ENCODE results near the gene AGBL2. TPM values are rescaled to one million over a fixed set of nuclear protein-coding genes. Genes with fewer than 3 reads are reported as not detected.
"Not testable (repeated sequence)": the region's sequence is repeated elsewhere in the genome, so short reads cannot be mapped to it uniquely, and the experiment has no call there.

Gene AGBL2
- polyA plus RNA-seq, 1 donor, result 10.6 TPM

DNA sequence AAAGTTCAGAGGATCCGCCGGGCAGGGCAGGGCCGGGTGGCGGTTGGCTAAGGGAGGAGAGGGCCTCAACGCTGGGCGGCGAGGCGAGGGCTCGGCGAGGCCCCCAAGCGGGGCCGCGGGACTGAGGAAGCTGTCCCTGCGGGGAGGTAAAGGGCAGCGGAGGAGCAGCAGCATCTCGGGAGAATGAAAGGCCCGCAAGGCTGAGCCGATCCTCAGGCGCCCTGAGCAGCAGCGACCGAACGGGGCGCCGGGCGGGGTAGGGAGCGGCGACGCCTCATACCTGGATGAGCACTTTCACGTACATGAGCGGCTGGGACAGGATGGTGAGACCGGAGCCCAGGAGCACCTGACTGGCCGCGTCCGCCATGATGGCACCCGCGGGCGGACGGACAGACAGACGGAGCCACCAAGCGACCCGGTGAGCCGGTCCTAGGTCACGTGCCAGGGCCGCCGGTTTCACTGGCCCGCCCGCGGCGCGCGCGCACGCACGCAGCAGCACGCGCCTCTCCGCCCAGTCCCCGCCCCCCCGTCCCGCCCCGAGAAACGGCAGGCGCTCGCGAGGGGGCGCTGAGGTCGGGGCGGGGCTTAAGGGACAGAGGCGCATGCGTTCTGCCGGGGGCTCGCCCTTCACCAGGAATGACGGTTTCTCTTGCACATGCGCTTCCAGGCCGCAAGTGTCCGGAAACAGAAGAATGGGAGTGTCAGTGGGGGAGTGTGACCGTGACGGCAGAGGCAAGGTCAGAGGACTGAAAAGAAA, 72.9 kb downstream of the AGBL2 start, which contains the start of gene MTCH2:
Gene MTCH2, minus strand, starts transcription at position 461 of the 757 bp plus-strand sequence. Its CDS starts 94 bp downstream, at position 367.
- Histone ChIP-seq H3K9me3 (ENCODE audit: control insufficient read depth, low read depth, low read length) (no peaks in the 10 kb centered on the region), H3K27ac (ENCODE audit: low read length) (peak within 1 kb of the TSS; percentile 98)
- WGBS (ENCODE audit: insufficient coverage, low lambda C conversion rate), result no CpG with 5 or more reads among the region's 78 CpGs

DNA sequence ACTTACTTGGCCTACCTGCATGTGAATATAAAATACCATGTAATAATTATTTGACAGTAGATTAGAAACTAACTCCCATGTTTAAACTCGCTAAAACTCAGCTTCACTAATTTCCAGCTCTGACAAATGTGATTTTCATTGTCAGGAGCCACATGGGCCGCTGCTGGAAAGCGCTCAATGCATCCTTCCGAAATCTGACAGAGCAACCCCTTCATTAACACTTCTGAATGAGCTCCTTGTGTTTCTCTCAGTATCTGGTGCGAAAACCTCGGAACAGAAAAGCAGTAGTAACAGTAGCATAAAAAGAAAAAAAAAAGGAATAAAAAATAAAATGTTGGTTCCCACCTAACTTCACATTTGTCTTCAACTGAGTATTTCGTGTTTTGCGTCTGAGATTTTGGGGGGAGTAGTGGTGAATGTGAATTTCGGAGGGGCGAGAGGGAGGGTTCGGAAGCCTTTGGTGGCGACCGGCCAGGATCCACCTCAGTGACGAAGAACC, 73.5 kb downstream of the AGBL2 start:
- Histone ChIP-seq H3K36me3 (ENCODE audit: control insufficient read depth, insufficient read depth, low read length) (peaks cover 7% of the 10 kb centered on the region), H3K27me3 (ENCODE audit: control insufficient read depth, insufficient read depth, low read length) (no peaks in the 10 kb centered on the region), H3K4me1 (ENCODE audit: control insufficient read depth, insufficient read depth, low read length) (peaks cover 6% of the 10 kb centered on the region), H3K27ac (ENCODE audit: low read length) (peak overlapping the region; percentile 98), H3K4me3 (ENCODE audit: low read length) (peak overlapping the region; percentile 91), H3K9me3 (ENCODE audit: control insufficient read depth, low read depth, low read length) (no peaks in the 10 kb centered on the region)
- DNase-seq, result no peak
- 0% methylated on average over 1 of the region's 14 CpGs for WGBS (ENCODE audit: insufficient coverage, low lambda C conversion rate)

More for the DNA sequence above, 72.9 kb downstream of the AGBL2 start, which contains the start of gene MTCH2:
- Histone ChIP-seq H3K36me3 (ENCODE audit: control insufficient read depth, insufficient read depth, low read length) (peaks cover 7% of the 10 kb centered on the region), H3K27me3 (ENCODE audit: control insufficient read depth, insufficient read depth, low read length) (no peaks in the 10 kb centered on the region), H3K4me3 (ENCODE audit: low read length) (peak within 1 kb of the TSS; percentile 91), H3K4me1 (ENCODE audit: control insufficient read depth, insufficient read depth, low read length) (peaks cover 6% of the 10 kb centered on the region)
- DNase-seq, result peak; percentile 98 to 99

DNA sequence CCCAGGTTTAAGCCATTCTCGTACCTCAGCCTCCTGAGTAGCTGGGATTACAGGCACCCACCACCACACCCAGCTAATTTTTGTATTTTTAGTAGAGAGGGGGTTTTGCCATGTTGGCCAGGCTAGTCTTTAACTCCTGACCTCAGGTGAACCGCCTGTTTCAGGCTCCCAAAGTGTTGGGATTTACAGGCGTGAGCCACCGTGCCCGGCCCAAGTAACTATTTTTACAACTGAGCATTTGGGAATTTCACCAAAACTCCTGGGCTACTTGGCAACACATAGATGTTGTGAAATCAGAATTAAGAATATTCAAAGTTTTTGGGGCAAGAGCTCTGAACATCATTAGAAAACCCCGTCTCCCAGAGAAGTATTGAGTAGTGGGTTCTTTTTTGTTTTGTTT, 74.7 kb downstream of the AGBL2 start:
- not testable (repeated sequence) for H3K27me3 ChIP-seq (ENCODE audit: control insufficient read depth, insufficient read depth, low read length); H3K27ac ChIP-seq (ENCODE audit: low read length); H3K36me3 ChIP-seq (ENCODE audit: control insufficient read depth, insufficient read depth, low read length); H3K9me3 ChIP-seq (ENCODE audit: control insufficient read depth, low read depth, low read length); DNase-seq; H3K4me1 ChIP-seq (ENCODE audit: control insufficient read depth, insufficient read depth, low read length); H3K4me3 ChIP-seq (ENCODE audit: low read length)
- WGBS (ENCODE audit: insufficient coverage, low lambda C conversion rate), result no CpG with 5 or more reads among the region's 6 CpGs

DNA sequence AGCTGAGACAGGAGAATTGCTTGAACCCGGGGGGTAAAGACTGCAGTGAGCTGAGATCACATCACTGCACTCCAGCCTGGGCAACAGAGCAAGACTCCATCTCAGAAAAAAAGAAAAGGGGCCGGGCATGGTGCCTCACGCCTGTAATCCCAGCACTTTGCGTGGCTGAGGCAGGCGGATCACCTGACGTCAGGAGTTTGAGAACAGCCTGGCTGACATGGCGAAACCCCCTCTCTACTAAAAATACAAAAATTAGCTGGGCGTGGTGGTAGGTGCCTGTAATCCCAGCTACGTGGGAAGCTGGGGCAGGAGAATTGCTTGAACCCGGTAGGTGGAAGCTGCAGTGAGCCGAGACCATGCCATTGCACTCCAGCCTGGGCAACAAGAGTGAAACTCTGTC, 78.8 kb downstream of the AGBL2 start:
- not testable (repeated sequence) for H3K4me1 ChIP-seq (ENCODE audit: control insufficient read depth, insufficient read depth, low read length)
- H3K36me3 ChIP-seq (ENCODE audit: control insufficient read depth, insufficient read depth, low read length), result peaks cover 32% of the 10 kb centered on the region
- no CpG with 5 or more reads among the region's 11 CpGs for WGBS (ENCODE audit: insufficient coverage, low lambda C conversion rate)

DNA sequence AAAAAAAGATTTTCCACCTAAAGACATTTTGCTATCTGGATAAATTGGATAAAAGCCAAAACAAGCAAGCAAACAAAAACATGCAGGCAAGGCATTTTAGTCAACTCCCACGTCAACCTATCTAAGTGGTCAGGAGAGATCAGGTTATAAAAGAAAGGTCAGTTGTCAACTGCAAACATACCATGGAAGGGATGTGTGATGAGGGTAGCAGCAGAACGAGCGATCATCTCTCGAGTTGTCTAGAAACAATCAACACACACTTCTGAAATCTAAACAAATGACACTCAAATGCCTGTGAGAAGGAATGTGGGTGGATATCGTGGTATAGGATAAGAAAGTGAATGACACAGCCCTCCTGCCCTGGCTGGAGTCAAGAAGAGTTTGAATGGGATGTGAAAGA, 83.7 kb downstream of the AGBL2 start:
- no peaks in the 10 kb centered on the region for H3K9me3 ChIP-seq (ENCODE audit: control insufficient read depth, low read depth, low read length)
- WGBS (ENCODE audit: insufficient coverage, low lambda C conversion rate), result 100% methylated on average over 1 of the region's 5 CpGs
- no peak for DNase-seq
- no peaks in the 10 kb centered on the region for H3K27me3 ChIP-seq (ENCODE audit: control insufficient read depth, insufficient read depth, low read length)
- peaks cover 57% of the 10 kb centered on the region for H3K36me3 ChIP-seq (ENCODE audit: control insufficient read depth, insufficient read depth, low read length)
- no peak overlapping the region for H3K4me3 ChIP-seq (ENCODE audit: low read length)
- no peak overlapping the region for H3K27ac ChIP-seq (ENCODE audit: low read length)
- H3K4me1 ChIP-seq (ENCODE audit: control insufficient read depth, insufficient read depth, low read length), result peaks cover 6% of the 10 kb centered on the region

More for the DNA sequence above, 78.8 kb downstream of the AGBL2 start:
- H3K27me3 ChIP-seq (ENCODE audit: control insufficient read depth, insufficient read depth, low read length); H3K9me3 ChIP-seq (ENCODE audit: control insufficient read depth, low read depth, low read length); H3K27ac ChIP-seq (ENCODE audit: low read length); DNase-seq; H3K4me3 ChIP-seq (ENCODE audit: low read length): not testable (repeated sequence)

DNA sequence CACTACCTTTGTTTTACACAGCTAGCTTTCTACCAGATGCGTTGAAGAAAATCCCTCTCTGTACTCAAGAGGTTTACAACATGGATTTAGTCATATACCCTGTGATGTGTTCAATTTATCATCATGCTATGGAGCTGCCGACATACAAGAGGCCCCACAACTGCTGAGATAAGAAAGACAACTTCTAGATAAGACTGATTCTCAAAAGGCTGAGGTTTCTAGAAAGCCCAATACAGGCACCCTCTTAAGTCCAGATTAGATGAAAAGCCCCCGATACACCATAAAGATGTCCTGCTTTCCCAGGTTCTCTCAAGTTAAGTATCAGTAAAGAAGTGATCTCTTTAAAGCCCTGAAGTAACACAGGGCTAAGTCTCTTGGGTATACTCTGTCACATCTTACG, 87.1 kb downstream of the AGBL2 start:
- Histone ChIP-seq H3K27ac (ENCODE audit: low read length) (peak overlapping the region; percentile 28), H3K27me3 (ENCODE audit: control insufficient read depth, insufficient read depth, low read length) (no peaks in the 10 kb centered on the region), H3K4me1 (ENCODE audit: control insufficient read depth, insufficient read depth, low read length) (peaks cover 6% of the 10 kb centered on the region), H3K9me3 (ENCODE audit: control insufficient read depth, low read depth, low read length) (no peaks in the 10 kb centered on the region), H3K4me3 (ENCODE audit: low read length) (no peak overlapping the region), H3K36me3 (ENCODE audit: control insufficient read depth, insufficient read depth, low read length) (peaks cover 66% of the 10 kb centered on the region)
- WGBS (ENCODE audit: insufficient coverage, low lambda C conversion rate), result no CpG with 5 or more reads among the region's 4 CpGs
- DNase-seq, result peak; percentile 31 to 64

- peaks cover 6% of the 10 kb centered on the region for H3K4me1 ChIP-seq (ENCODE audit: control insufficient read depth, insufficient read depth, low read length)
- DNase-seq, result no peak
- no peak overlapping the region for H3K4me3 ChIP-seq (ENCODE audit: low read length)
- H3K9me3 ChIP-seq (ENCODE audit: control insufficient read depth, low read depth, low read length), result no peaks in the 10 kb centered on the region
- no peak overlapping the region for H3K27ac ChIP-seq (ENCODE audit: low read length)
- H3K27me3 ChIP-seq (ENCODE audit: control insufficient read depth, insufficient read depth, low read length), result no peaks in the 10 kb centered on the region
- WGBS (ENCODE audit: insufficient coverage, low lambda C conversion rate), result 100% methylated on average over 1 of the region's 8 CpGs
- H3K36me3 ChIP-seq (ENCODE audit: control insufficient read depth, insufficient read depth, low read length), result peaks cover 74% of the 10 kb centered on the region
Observed at GRCh38 chr11:47626234-47626633, 88.9 kb downstream of the AGBL2 start.

DNA sequence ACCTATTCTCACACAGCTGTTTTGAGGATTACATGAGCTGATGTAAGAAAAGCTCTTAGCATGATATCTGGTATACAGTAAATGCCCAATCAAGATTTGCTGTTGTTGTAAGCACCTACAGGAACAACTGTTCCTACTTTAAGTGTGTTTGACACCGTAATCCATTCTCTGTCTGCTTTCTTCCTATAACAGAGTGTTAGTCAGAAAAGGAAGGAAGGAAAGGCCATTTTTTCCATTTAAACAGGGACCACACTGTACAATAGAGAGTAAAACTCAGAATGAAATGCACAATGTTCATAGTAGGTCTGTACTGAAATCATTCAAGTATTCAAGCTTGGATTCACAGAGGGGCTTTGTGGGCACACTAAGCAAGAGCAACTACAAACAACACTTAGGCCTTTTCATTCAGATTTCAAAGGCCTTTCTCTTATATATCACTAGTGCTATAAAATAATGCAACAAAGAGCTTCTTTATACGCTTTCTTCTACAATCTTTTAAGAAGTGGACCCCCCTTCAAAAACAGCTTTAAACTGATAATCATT, 94.3 kb downstream of the AGBL2 start:
- no peak for DNase-seq
- no peaks in the 10 kb centered on the region for H3K27me3 ChIP-seq (ENCODE audit: control insufficient read depth, insufficient read depth, low read length)
- H3K27ac ChIP-seq (ENCODE audit: low read length), result no peak overlapping the region
- no peaks in the 10 kb centered on the region for H3K4me1 ChIP-seq (ENCODE audit: control insufficient read depth, insufficient read depth, low read length)
- H3K36me3 ChIP-seq (ENCODE audit: control insufficient read depth, insufficient read depth, low read length), result peaks cover 69% of the 10 kb centered on the region
- 100% methylated on average over 1 of the region's 2 CpGs for WGBS (ENCODE audit: insufficient coverage, low lambda C conversion rate)
- H3K4me3 ChIP-seq (ENCODE audit: low read length), result no peak overlapping the region
- no peaks in the 10 kb centered on the region for H3K9me3 ChIP-seq (ENCODE audit: control insufficient read depth, low read depth, low read length)

GRCh38 chr11:47617417-47617809, 97.8 kb downstream of the AGBL2 start:
- H3K27me3 ChIP-seq (ENCODE audit: control insufficient read depth, insufficient read depth, low read length), result no peaks in the 10 kb centered on the region
- no peak for DNase-seq
- H3K9me3 ChIP-seq (ENCODE audit: control insufficient read depth, low read depth, low read length), result no peaks in the 10 kb centered on the region
- no CpG with 5 or more reads among the region's 3 CpGs for WGBS (ENCODE audit: insufficient coverage, low lambda C conversion rate)
- no peak overlapping the region for H3K4me3 ChIP-seq (ENCODE audit: low read length)
- H3K36me3 ChIP-seq (ENCODE audit: control insufficient read depth, insufficient read depth, low read length), result peaks cover 43% of the 10 kb centered on the region
- no peaks in the 10 kb centered on the region for H3K4me1 ChIP-seq (ENCODE audit: control insufficient read depth, insufficient read depth, low read length)
- H3K27ac ChIP-seq (ENCODE audit: low read length), result no peak overlapping the region

DNA sequence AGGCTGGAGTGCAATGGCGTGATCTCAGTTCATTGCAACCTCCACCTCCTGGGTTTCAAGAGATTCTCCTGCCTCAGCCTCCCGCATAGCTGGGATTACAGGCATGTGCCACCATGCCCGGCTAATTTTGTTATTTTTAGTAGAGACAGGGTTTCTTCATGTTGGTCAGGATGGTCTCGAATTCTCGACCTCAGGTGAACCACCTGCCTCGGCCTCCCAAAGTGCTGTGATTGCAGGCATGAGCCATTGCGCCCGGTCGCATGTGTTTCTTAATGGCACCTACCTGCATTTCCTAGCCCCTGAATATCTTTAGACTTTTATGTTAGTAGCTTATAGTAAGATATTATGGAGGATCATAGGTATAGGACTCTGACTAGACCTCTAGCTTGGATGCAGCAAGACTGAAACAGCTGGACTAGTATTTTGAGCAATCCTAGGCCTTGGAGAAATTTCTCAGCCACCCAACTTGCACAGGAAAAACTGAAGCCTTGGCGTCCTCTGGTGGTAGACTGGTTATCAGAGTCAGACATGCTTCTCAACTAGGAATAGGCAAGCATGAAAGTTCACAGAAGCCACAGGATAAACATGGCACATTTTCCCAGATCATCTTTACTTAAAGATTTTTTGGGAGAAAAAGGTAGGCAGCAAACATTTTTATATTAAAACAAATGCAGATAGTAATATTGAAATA, 98.3 kb downstream of the AGBL2 start:
- H3K4me1 ChIP-seq (ENCODE audit: control insufficient read depth, insufficient read depth, low read length), result no peaks in the 10 kb centered on the region
- peaks cover 38% of the 10 kb centered on the region for H3K36me3 ChIP-seq (ENCODE audit: control insufficient read depth, insufficient read depth, low read length)
- WGBS (ENCODE audit: insufficient coverage, low lambda C conversion rate), result no CpG with 5 or more reads among the region's 10 CpGs
- DNase-seq, result peak; percentile 28 to 38
- H3K4me3 ChIP-seq (ENCODE audit: low read length), result no peak overlapping the region
- no peaks in the 10 kb centered on the region for H3K9me3 ChIP-seq (ENCODE audit: control insufficient read depth, low read depth, low read length)
- H3K27me3 ChIP-seq (ENCODE audit: control insufficient read depth, insufficient read depth, low read length), result no peaks in the 10 kb centered on the region
- no peak overlapping the region for H3K27ac ChIP-seq (ENCODE audit: low read length)
